ENCODE data around the gene PPIF.

The PPIF gene

DNA sequence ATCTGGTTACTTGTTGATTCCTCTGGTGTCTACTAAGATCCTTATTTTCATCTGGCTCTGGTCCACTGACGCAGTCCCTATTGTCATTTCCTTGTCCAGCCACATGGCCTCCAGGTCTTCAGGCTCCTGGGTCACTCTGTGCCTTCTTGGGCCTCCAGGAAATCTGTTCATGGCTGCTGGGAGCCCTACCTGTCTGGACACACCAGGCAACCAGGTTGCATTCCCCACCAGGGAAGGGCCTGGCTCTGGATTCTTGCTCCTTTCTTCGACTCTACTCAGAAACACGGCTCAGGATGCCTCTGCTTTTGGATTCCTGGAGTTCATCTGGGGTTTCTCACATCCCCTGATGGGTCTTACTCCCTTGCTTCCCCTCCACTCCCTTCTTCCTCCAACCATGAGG is 8.0 kb upstream of the PPIF start:
- ChIA-PET POLR2A (no interaction called here), CTCF (no interaction called here)
- DNase-seq (ENCODE audit: extremely low spot score), result no peak
- TF ChIP-seq, protein P1, sequence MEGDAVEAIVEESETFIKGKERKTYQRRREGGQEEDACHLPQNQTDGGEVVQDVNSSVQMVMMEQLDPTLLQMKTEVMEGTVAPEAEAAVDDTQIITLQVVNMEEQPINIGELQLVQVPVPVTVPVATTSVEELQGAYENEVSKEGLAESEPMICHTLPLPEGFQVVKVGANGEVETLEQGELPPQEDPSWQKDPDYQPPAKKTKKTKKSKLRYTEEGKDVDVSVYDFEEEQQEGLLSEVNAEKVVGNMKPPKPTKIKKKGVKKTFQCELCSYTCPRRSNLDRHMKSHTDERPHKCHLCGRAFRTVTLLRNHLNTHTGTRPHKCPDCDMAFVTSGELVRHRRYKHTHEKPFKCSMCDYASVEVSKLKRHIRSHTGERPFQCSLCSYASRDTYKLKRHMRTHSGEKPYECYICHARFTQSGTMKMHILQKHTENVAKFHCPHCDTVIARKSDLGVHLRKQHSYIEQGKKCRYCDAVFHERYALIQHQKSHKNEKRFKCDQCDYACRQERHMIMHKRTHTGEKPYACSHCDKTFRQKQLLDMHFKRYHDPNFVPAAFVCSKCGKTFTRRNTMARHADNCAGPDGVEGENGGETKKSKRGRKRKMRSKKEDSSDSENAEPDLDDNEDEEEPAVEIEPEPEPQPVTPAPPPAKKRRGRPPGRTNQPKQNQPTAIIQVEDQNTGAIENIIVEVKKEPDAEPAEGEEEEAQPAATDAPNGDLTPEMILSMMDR (IDR thresholded peaks at IDR 0.05; ENCODE audit: control extremely low read depth, extremely low read depth, low read depth, missing control alignments), result no peak

DNA sequence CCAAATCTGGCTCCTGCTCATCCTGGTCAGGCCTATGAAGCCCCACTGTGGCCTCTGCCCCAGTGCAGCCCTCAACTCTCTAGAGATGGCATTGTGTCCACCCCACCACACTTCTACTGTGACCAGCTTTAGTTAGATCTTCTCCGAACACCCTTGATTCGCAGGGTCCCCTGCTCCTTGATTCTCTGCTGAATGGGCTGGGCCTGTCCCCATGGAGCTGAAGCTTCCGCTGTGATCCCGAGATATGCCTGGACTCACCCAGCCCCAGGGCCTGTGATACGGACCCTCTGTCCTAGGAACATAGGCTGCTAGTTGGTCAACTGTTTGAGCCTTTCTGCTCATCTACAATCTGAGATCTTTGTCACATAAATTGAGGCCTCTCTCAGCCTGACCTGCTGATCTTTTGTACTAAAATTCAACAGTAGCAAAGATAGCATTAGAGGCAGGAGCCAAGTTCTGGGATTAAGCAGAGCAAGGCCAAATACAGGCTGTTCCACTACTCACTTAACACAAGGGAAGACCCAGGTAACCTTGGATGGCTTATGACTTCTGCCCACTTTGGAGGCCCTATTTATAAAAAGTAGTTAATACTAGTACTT is 6.5 kb upstream of the PPIF start:
- TF ChIP-seq, protein P1 (IDR thresholded peaks at IDR 0.05; ENCODE audit: control extremely low read depth, extremely low read depth, low read depth, missing control alignments), result no peak
- CTCF ChIA-PET, result interaction anchor here (0.7 to 7.5 kb wide), 3 partner anchors 8 to 34 kb away, joined by 3 to 90 read pairs (median 3); no protein-coding TSS in a partner anchor
- POLR2A ChIA-PET, result no interaction called here
- no peak for DNase-seq (ENCODE audit: extremely low spot score)

DNA sequence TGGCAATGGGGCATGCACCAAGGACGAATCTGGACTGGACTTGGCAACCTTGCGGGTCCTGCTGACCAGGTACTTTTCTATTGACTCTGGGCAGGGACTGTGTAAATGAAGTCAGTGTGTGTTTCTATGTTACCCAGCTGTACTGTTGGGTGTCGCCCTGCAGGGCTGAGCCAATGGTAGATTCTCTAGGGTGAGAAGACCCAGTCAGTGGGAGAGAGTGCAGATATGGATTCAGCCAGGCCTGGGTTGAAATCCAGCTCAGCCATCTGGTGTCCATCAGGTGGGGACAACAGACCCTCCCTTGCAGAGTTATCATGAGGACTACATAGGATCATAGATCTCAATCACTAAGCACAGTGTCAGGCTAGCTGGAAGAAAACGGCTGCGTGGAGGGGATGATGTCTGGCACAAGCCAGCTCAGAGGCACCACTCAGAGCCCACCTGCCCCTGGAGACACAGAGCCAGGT is 4.9 kb upstream of the PPIF start:
- CTCF ChIA-PET, result interaction anchor here (7.5 kb wide), 1 partner anchor 10 kb away, joined by 90 read pairs; no protein-coding TSS in a partner anchor
- POLR2A ChIA-PET, result interaction anchor here (0.5 kb wide), 1 partner anchor 57 kb away, joined by 3 read pairs; no protein-coding TSS in a partner anchor
- TF ChIP-seq, protein P1 (IDR thresholded peaks at IDR 0.05; ENCODE audit: control extremely low read depth, extremely low read depth, low read depth, missing control alignments), result no peak
- no peak for DNase-seq (ENCODE audit: extremely low spot score)

DNA sequence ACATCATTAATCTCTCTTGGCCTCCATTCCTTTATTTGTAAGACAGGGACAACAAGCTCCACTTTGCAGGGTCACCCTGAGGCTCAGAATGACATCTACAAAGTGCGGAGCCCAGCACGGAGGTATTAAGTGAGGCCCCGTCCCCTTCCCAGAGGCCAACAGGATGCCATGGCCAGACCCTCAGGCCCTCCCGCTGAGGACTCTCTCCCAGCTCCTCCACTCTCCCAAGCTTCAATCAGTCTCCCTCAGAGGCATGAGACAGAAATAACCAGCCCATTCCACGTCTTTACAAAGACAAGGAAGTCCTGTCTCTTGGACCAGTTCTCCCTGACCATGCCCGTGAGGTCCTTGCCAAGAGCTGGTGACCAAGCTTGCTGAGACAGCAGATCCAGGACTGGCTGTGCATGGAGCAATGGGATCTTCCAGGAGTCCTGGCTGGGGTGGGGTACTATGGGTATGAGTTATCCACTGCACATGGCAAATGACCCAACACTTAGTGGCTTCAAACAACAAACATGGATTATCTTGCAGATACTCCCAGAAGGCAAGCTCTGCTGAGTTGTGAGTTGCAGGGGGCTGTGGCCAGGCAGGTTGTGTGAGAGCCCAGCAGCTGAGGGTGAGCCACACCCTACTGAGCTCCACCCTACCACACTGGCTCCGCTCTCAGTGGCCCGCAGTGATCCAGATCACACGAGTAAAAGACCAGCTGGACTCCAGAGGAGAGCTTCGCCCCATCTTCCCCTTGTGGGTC is 4.3 kb upstream of the PPIF start:
- no peak for DNase-seq (ENCODE audit: extremely low spot score)
- ChIA-PET POLR2A (no interaction called here), CTCF (interaction anchor here (7.5 kb wide), 1 partner anchor 10 kb away, joined by 90 read pairs; no protein-coding TSS in a partner anchor)
- TF ChIP-seq, protein P1 (IDR thresholded peaks at IDR 0.05; ENCODE audit: control extremely low read depth, extremely low read depth, low read depth, missing control alignments), result no peak

DNA sequence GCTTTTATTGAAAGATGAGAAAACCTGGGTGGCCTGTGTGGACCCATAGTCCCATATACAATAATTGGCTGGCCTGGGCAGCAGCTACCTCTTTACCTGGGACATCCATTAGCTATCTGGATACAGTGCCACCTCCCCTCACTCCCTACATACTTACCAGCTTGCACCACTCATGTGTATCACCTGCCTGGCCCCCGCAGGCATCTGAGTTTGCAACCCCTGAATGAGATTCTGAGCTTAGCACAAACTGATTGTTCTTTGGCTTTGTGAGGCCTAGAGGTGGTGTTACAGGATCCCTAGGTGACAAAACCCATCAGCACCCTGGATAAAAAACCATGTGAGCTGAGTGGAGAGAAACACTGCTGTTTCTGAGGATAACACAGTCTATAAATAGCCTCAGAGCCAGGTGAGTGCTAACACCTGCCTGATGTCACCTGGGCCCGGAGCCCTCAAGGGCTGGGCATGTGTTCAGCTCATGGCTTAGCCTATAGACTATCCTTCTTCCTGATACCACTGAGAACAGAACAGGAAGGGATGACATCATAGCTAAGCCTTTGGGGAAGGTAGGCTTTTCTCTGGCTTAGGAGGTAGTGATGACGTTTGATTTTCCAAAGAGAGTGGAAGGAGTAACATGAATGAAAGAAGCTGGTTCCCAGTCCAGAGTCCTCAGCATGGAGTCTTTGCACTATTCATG is 2.6 kb upstream of the PPIF start:
- POLR2A ChIA-PET, result interaction anchor here (1.1 kb wide), 1 partner anchor 13 kb away, joined by 3 read pairs; no protein-coding TSS in a partner anchor
- CTCF ChIA-PET, result interaction anchor here (0.8 to 7.5 kb wide), 8 partner anchors 11 to 35 kb away, joined by 3 to 90 read pairs (median 6); no protein-coding TSS in a partner anchor

More for the DNA sequence above, 2.6 kb upstream of the PPIF start:
- TF ChIP-seq, protein P1 (IDR thresholded peaks at IDR 0.05; ENCODE audit: control extremely low read depth, extremely low read depth, low read depth, missing control alignments), result no peak
- DNase-seq (ENCODE audit: extremely low spot score), result no peak

All from GM10248 (cell line).